LNCAP (cell line): ENCODE data around the gene AVL9.

Experiments used
- TF ChIP-seq, protein P1 (sequence below): fragments of 450-650 bp; IDR thresholded peaks from 2 replicates; pipeline ENCODE4 v1.5.1; 2017; ENCODE audit warnings: mild to moderate bottlenecking

The AVL9 gene

DNA sequence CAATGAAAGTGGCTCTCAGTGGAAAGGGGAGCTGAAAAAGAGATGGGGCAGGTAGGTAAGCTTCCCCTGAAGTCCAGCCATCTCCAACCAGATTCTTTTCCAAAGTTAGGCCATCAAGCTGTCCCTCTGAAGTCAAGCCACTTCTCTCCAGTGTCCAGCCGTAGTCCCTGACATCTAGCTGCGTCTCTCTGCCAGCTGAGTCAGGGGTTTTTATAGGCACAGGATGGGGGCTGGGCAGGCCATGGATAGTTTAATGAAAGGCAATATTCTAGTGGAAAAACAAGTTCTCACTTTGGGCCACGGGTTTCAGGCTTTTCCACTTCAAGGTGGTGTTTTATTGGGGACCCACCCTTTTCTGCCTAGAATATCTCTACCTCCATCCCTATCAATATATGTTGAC is 36.8 kb downstream of the AVL9 start:
- TF ChIP-seq, protein P1, sequence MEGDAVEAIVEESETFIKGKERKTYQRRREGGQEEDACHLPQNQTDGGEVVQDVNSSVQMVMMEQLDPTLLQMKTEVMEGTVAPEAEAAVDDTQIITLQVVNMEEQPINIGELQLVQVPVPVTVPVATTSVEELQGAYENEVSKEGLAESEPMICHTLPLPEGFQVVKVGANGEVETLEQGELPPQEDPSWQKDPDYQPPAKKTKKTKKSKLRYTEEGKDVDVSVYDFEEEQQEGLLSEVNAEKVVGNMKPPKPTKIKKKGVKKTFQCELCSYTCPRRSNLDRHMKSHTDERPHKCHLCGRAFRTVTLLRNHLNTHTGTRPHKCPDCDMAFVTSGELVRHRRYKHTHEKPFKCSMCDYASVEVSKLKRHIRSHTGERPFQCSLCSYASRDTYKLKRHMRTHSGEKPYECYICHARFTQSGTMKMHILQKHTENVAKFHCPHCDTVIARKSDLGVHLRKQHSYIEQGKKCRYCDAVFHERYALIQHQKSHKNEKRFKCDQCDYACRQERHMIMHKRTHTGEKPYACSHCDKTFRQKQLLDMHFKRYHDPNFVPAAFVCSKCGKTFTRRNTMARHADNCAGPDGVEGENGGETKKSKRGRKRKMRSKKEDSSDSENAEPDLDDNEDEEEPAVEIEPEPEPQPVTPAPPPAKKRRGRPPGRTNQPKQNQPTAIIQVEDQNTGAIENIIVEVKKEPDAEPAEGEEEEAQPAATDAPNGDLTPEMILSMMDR = no peak

GRCh38 chr7:32532716-32533115 is 37.4 kb downstream of the AVL9 start:
- TF ChIP-seq, protein P1 = no peak

DNA sequence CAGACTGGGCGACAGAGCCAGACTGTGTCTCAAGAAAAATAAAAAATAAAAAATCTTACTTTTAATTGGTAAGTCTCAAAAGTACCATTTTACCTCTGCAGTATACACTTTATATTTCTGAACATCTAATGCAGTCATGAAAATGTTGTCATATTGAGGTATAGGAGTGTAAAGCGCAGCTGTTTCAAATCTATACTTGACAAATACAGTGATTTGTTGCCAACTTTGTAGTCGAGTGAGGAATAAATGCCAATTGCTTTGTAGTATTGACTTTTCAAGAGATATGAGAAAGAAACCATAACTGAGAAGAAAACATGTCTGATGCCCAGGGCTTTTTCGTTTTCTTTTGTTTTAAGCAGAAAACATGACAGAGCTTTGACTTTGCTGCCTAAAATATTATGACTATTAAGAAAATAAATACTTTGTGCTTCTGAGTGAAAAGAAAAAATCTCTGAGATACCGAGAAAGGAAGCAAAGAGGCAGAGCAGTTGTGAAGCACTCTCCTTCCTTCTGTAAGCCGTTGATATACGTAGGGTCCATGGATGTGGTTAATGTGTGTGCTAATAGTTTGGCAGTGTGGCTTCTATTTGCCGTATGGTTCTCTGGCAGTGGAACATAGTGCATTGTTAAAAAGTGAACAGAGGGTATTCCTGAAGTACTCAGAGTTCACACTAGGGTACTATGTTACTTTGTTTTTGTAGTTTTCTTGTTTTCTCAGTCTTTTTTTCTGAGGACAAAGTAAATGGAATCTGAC is 38.2 kb downstream of the AVL9 start:
- TF ChIP-seq, protein P1 = no peak

- TF ChIP-seq, protein P1 = no peak
Observed at GRCh38 chr7:32535162-32535702, 39.9 kb downstream of the AVL9 start.

DNA sequence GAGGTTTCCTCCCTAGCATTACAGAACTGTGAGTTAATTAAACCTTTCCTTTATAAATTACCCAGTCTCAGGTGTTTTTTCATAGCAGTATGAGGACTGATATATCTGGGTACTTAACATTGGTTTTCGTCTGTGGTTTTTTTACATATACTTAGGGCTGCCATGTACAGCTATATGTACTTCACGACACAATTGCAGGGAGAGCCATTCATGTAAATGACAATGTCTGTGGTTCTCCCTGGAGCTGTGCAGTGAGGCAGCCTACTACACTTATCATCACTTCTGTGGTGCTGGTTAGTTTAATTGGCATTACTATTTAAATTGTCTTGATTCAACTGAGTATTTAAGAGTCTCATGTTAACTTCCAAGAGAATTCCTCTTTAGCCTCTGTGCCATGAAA is 40.7 kb downstream of the AVL9 start:
- TF ChIP-seq, protein P1 = no peak

GRCh38 chr7:32536585-32536984 is 41.3 kb downstream of the AVL9 start:
- TF ChIP-seq, protein P1 = no peak

- TF ChIP-seq, protein P1 = no peak
Observed at GRCh38 chr7:32537760-32538159, 42.5 kb downstream of the AVL9 start.
